K562 (cell line): Measurements from ENCODE around the gene LHPP. TPM values are rescaled to one million over a fixed set of nuclear protein-coding genes. Genes with fewer than 3 reads are reported as not detected.

Source experiments
- ARID1B ChIP-seq: fragments of 450-650 bp; IDR thresholded peaks from 2 replicates; pipeline ENCODE4 v1.6.1; 2016; ENCODE audit warnings: antibody characterized with exemption, mild to moderate bottlenecking, inconsistent platforms
- FOXK2 ChIP-seq, 2 experiments: fragments of 450-650 bp; IDR thresholded peaks in 1 of 2; conservative IDR thresholded peaks in 1 of 2; 2 replicates each; pipeline ENCODE4 v1.6.1; 2016; ENCODE audit warnings: low read depth in 2 of 2, mild to moderate bottlenecking in 1 of 2
- GTF2E2 ChIP-seq: fragments of 200-800 bp; sonication (Bioruptor generic); IDR thresholded peaks from 2 replicates; pipeline ENCODE4 v1.6.1; 2016; ENCODE audit warnings: missing genetic modification characterization, missing compliant biosample characterization
- HMG20B ChIP-seq: fragments of 250-450 bp; sonication (Bioruptor Pico); IDR thresholded peaks from 2 replicates; pipeline ENCODE4 v1.5.0; 2021; ENCODE audit warnings: mild to moderate bottlenecking
- L3MBTL2 ChIP-seq: fragments of 450-650 bp; IDR thresholded peaks from 2 replicates; pipeline ENCODE4 v1.6.1; 2016; ENCODE audit warnings: mild to moderate bottlenecking, moderate library complexity
- MED1 ChIP-seq: sonication (generic); formaldehyde crosslinking; IDR thresholded peaks from 2 replicates; pipeline ENCODE4 v1.8.1; 2023; ENCODE audit warnings: missing genetic modification reagents, borderline replicate concordance
- PHTF2 ChIP-seq: fragments of 250-450 bp; sonication (Bioruptor Pico); IDR thresholded peaks from 2 replicates; pipeline ENCODE4 v1.5.0; 2021; ENCODE audit warnings: mild to moderate bottlenecking
- SIRT6 ChIP-seq: IDR thresholded peaks from one replicate; pipeline ENCODE4 v1.6.1; 2012; ENCODE audit warnings: low read depth, mild to moderate bottlenecking, control low read depth, inconsistent platforms, low read length, moderate library complexity
- SMAD1 ChIP-seq: fragments of 150-350 bp; IDR thresholded peaks from 2 replicates; pipeline ENCODE4 v1.6.1; 2014; ENCODE audit warnings: low read length, low read depth; ENCODE audit not compliant: partially characterized antibody
- SNRNP70 ChIP-seq: fragments of 200-400 bp; formaldehyde crosslinking; optimal IDR thresholded peaks from 2 replicates; pipeline ENCODE3; 2017; ENCODE audit warnings: low read depth, low read length
- U2AF1 ChIP-seq: fragments of 200-400 bp; formaldehyde crosslinking; optimal IDR thresholded peaks from 2 replicates; pipeline ENCODE3; 2017; ENCODE audit warnings: mild to moderate bottlenecking, low read depth, low read length, moderate library complexity
- XRCC4 ChIP-seq: IDR thresholded peaks from one replicate; pipeline ENCODE4 v1.6.1; 2011; ENCODE audit not compliant: insufficient read depth, insufficient read length; ENCODE audit errors: extremely low read depth
- ZBTB17 ChIP-seq: fragments of 450-650 bp; formaldehyde crosslinking; IDR thresholded peaks from 2 replicates; pipeline ENCODE4 v1.4.0; 2020; ENCODE audit warnings: mild to moderate bottlenecking
- ZBTB7A ChIP-seq: IDR thresholded peaks from 2 replicates; pipeline ENCODE4 v1.6.1; 2011; ENCODE audit warnings: low read depth, mild to moderate bottlenecking, low read length, moderate library complexity, borderline replicate concordance; ENCODE audit not compliant: control insufficient read depth
- ZC3H11A ChIP-seq: IDR thresholded peaks from 2 replicates; pipeline ENCODE4 v1.6.1; 2012; ENCODE audit warnings: low read depth, low read length, improper control_type of control experiment
- ZKSCAN1 ChIP-seq: fragments of 150-350 bp; IDR thresholded peaks from 2 replicates; pipeline ENCODE4 v1.6.1; 2016; ENCODE audit warnings: low read depth, low read length
- ZNF174 ChIP-seq: fragments of 250-450 bp; sonication (Bioruptor Pico); IDR thresholded peaks from 2 replicates; pipeline ENCODE4 v1.4.0; 2020; ENCODE audit warnings: mild to moderate bottlenecking
- ZNF324 ChIP-seq: fragments of 250-450 bp; sonication (Bioruptor Pico); IDR thresholded peaks from 2 replicates; pipeline ENCODE4 v1.4.0; 2020; ENCODE audit warnings: mild to moderate bottlenecking
- ZNF444 ChIP-seq: fragments of 250-450 bp; sonication (Bioruptor Pico); IDR thresholded peaks from 2 replicates; pipeline ENCODE4 v1.4.0; 2020; ENCODE audit warnings: mild to moderate bottlenecking, moderate library complexity
- ZNF445 ChIP-seq: fragments of 250-450 bp; sonication (Bioruptor Pico); IDR thresholded peaks from 2 replicates; pipeline ENCODE4 v1.4.0; 2020; ENCODE audit warnings: low read depth, mild to moderate bottlenecking, moderate library complexity
- ZNF583 ChIP-seq: fragments of 250-450 bp; sonication (Bioruptor Pico); IDR thresholded peaks from 2 replicates; pipeline ENCODE4 v1.4.0; 2020
- ZNF77 ChIP-seq: fragments of 250-450 bp; sonication (Bioruptor Pico); IDR thresholded peaks from 2 replicates; pipeline ENCODE4 v1.5.0; 2020
- polyA plus RNA-seq, 8 experiments: library from polyadenylated mRNA; depleted of rRNA in 4 of 8; stranded (reverse) in 5 of 8; unstranded in 3 of 8; fragments of >200 nt; fragmentation: Nextera tagmentation in 2 of 8; fragmentation: Illumina TruSeq in 1 of 8; extraction: Ambion mirVana in 2 of 8; extraction: Trizol in 1 of 8; gene quantifications; 2 replicates each; pipeline versions ENCODE4 v1.2.1 to v1.2.3, GENCODE V29; 2011 to 2014; ENCODE audit warnings: inconsistent platforms in 1 of 8, missing spikeins in 1 of 8
- total RNA-seq, 7 experiments: library from RNA; depleted of rRNA in 6 of 7; stranded (reverse); fragments of >200 nt in 6 of 7; fragmentation: Illumina TruSeq in 2 of 7; extraction: Trizol in 2 of 7; gene quantifications; 2 replicates each; pipeline versions ENCODE4 v1.2.1 to v1.2.3, GENCODE V29; 2011 to 2021; ENCODE audit warnings: low replicate concordance in 1 of 7
- TF ChIP-seq, protein P1 (sequence below): conservative IDR thresholded peaks from 2 replicates; pipeline ENCODE4 v1.6.1; 2011; ENCODE audit warnings: low read depth, mild to moderate bottlenecking, low read length; ENCODE audit not compliant: control insufficient read depth
- TF ChIP-seq, protein P2 (sequence below): IDR thresholded peaks from 2 replicates; pipeline ENCODE4 v1.6.1; 2012; ENCODE audit warnings: low read depth, low read length, improper control_type of control experiment, borderline replicate concordance

The LHPP gene
- total and polyA plus RNA-seq, 9 of the 15 experiments (the other 6 are each of a cell fraction or from before 2014, with no cell fraction given), result 0.34 to 7.4 (median 3.0) TPM

DNA sequence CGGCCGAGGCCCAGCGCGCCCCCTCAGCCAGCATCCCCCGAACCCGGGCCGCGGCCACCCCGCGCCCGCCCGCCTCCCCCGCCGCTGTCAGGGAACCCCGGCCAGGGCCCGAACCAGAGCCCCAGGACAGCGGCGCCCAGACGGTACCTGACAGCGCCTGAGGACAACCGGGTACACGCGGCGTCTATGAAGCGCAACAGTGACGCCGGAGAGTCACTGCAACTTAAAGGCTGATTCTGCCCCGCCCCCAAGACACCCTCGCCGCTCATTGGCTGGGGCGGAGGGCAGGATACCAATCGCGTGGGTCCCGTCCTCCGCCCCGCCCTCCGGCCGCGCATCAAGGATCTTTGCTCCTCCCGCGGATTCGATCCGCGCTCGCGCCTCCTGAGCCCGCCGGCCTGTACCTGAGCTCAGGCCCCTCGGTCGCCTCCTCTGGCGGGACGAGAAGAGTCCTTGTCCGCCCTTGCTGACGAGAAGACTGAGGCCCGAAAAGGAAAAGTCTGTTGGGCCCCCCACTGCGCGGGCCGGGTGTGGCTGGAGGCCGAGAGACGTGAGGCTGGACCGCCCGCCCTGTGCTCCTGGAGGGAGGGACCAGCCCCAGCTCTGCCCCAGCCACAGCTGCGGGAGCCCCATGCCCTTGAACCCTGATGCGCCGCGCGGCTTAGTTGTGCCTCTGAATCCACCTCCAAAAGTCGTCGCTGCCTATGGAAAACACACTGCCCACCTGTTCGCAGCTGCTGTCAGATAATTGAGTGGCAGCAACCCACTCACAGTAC is 42.7 kb upstream of the LHPP start, which contains the start of gene OAT (continued):
- TF ChIP-seq SMAD1 (no peak), L3MBTL2 (peak; percentile 62), PHTF2 (CRISPR knock-in tag) (no peak), ZNF174 (CRISPR knock-in tag) (no peak), XRCC4 (no peak), ZNF77 (no peak), ZNF583 (CRISPR knock-in tag) (no peak), ZNF324 (CRISPR knock-in tag) (no peak), MED1 (no peak), SIRT6 (no peak), ZBTB7A (no peak), ZKSCAN1 (no peak), ZNF444 (no peak), ARID1B (no peak; the same call in 1 of the 2 replicates), ZC3H11A (no peak), SNRNP70 (no peak), ZBTB17 (CRISPR knock-in tag) (no peak), ZNF445 (CRISPR knock-in tag) (no peak), U2AF1 (no peak), HMG20B (CRISPR knock-in tag) (no peak), GTF2E2 (no peak; the same call in 1 of the 2 replicates), FOXK2 (conservative IDR thresholded peaks at IDR 0.05 in 1 of 2, IDR thresholded peaks at IDR 0.05 in 1 of 2; ENCODE audit: low read depth in 2 of 2) (peak; percentile 68 to 75; a peak in 3 of 4 replicates)
- TF ChIP-seq, protein P1, sequence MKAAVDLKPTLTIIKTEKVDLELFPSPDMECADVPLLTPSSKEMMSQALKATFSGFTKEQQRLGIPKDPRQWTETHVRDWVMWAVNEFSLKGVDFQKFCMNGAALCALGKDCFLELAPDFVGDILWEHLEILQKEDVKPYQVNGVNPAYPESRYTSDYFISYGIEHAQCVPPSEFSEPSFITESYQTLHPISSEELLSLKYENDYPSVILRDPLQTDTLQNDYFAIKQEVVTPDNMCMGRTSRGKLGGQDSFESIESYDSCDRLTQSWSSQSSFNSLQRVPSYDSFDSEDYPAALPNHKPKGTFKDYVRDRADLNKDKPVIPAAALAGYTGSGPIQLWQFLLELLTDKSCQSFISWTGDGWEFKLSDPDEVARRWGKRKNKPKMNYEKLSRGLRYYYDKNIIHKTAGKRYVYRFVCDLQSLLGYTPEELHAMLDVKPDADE, result no peak; the same call in 1 of the 2 replicates
- TF ChIP-seq, protein P2, sequence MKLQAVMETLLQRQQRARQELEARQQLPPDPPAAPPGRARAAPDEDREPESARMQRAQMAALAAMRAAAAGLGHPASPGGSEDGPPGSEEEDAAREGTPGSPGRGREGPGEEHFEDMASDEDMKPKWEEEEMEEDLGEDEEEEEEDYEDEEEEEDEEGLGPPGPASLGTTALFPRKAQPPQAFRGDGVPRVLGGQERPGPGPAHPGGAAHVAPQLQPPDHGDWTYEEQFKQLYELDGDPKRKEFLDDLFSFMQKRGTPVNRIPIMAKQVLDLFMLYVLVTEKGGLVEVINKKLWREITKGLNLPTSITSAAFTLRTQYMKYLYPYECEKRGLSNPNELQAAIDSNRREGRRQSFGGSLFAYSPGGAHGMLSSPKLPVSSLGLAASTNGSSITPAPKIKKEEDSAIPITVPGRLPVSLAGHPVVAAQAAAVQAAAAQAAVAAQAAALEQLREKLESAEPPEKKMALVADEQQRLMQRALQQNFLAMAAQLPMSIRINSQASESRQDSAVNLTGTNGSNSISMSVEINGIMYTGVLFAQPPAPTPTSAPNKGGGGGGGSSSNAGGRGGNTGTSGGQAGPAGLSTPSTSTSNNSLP, result no peak
